Gastroesophageal sphincter (tissue), 3 donors: ENCODE measurements around the gene FKBP1B.

ENCODE experiments used
- CTCF ChIP-seq, 4 experiments: fragments of 200-600 bp in 2 of 4; fragments of 450-650 bp in 2 of 4; sonication (generic) in 1 of 4; IDR thresholded peaks; one replicate each; pipeline ENCODE4 v1.5.1; 2017 to 2019; ENCODE audit warnings: antibody characterized with exemption in 4 of 4, mild to moderate bottlenecking in 2 of 4, moderate library complexity in 2 of 4
- EP300 ChIP-seq: sonication (generic); formaldehyde crosslinking; IDR thresholded peaks from one replicate; pipeline ENCODE4 v1.6.1; 2017; ENCODE audit warnings: antibody characterized with exemption, mild to moderate bottlenecking
- POLR2A ChIP-seq, 2 donors: fragments of 450-650 bp; IDR thresholded peaks; one replicate each; pipeline ENCODE4 v1.6.1; 2017; ENCODE audit warnings: antibody characterized with exemption in 2 of 2, mild to moderate bottlenecking in 2 of 2, moderate library complexity in 1 of 2

- TF ChIP-seq CTCF (IDR thresholded peaks at IDR 0.05) (no peak), POLR2A (IDR thresholded peaks at IDR 0.05) (no peak), EP300 (no peak)
Observed at GRCh38 chr2:24104906-24105305, 55.4 kb downstream of the FKBP1B start.
